Neural crest cell (in vitro differentiated cells): ENCODE measurements around the gene PLAC1. TPM values are rescaled to one million over a fixed set of nuclear protein-coding genes. Genes with fewer than 3 reads are reported as not detected.

Experiments
- DNase-seq: peaks from one replicate; pipeline ENCODE4 v3.0.0; 2021; ENCODE audit warnings: low read depth, mixed read lengths, low spot score
- H3K27ac Mint-ChIP-seq: one replicate; pipeline ENCODE4 v1.8.0; 2021; ENCODE audit warnings: mild to moderate bottlenecking, mixed read lengths; ENCODE audit not compliant: unreplicated experiment
- H3K27me3 Mint-ChIP-seq: 2 replicates; pipeline ENCODE4 v1.8.0; 2021; ENCODE audit warnings: low read depth, mild to moderate bottlenecking, mixed read lengths
- H3K36me3 Mint-ChIP-seq: 2 replicates; pipeline ENCODE4 v1.8.0; 2021; ENCODE audit warnings: low read depth, mild to moderate bottlenecking, mixed read lengths
- H3K4me1 Mint-ChIP-seq: 2 replicates; pipeline ENCODE4 v1.8.0; 2021; ENCODE audit warnings: mixed read lengths
- H3K4me3 Mint-ChIP-seq: one replicate; pipeline ENCODE4 v1.8.0; 2021; ENCODE audit warnings: mild to moderate bottlenecking, mixed read lengths
- H3K9me3 Mint-ChIP-seq: 2 replicates; pipeline ENCODE4 v1.8.0; 2021; ENCODE audit warnings: mixed read lengths
- total RNA-seq: library from RNA; stranded (reverse); gene quantifications from 2 replicates; pipeline ENCODE4 v1.2.1, GENCODE V29; 2021
- TF ChIP-seq, protein P1 (sequence below): fragments of 200-600 bp; sonication (generic); conservative IDR thresholded peaks from 2 replicates; pipeline ENCODE4 v1.5.0; 2021; ENCODE audit warnings: antibody characterized with exemption, mild to moderate bottlenecking

Gene PLAC1
- total RNA-seq, 1 donor from 2014 or later: not detected

DNA sequence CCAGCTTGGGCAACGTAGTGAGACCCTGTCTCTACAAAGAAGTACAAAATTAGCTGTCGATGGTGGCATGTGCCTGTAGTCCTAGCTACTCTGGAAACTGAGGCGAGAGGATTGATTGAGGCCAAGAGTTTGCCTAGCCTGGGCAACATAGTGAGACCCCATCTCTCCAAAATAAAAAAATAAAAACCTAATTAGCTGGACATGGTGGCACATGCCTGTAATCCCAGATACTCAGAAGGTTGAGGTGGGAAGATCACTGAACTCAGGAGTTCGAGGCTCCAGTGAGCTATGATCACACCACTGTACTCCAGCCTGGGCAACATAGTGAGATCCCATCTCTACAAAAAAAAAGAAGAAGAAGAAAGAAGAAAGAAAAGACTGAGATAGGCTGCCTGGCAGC lies 17.4 kb downstream of the PLAC1 start:
- DNase-seq: no peak
- Mint-ChIP-seq H3K27me3 (no peaks in the 10 kb centered on the region), H3K27ac (no peak overlapping the region), H3K4me3 (no peak overlapping the region), H3K4me1 (no peaks in the 10 kb centered on the region), H3K36me3 (no peaks in the 10 kb centered on the region), H3K9me3 (peaks cover 10% of the 10 kb centered on the region)
- TF ChIP-seq, protein P1, sequence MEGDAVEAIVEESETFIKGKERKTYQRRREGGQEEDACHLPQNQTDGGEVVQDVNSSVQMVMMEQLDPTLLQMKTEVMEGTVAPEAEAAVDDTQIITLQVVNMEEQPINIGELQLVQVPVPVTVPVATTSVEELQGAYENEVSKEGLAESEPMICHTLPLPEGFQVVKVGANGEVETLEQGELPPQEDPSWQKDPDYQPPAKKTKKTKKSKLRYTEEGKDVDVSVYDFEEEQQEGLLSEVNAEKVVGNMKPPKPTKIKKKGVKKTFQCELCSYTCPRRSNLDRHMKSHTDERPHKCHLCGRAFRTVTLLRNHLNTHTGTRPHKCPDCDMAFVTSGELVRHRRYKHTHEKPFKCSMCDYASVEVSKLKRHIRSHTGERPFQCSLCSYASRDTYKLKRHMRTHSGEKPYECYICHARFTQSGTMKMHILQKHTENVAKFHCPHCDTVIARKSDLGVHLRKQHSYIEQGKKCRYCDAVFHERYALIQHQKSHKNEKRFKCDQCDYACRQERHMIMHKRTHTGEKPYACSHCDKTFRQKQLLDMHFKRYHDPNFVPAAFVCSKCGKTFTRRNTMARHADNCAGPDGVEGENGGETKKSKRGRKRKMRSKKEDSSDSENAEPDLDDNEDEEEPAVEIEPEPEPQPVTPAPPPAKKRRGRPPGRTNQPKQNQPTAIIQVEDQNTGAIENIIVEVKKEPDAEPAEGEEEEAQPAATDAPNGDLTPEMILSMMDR: no peak

DNA sequence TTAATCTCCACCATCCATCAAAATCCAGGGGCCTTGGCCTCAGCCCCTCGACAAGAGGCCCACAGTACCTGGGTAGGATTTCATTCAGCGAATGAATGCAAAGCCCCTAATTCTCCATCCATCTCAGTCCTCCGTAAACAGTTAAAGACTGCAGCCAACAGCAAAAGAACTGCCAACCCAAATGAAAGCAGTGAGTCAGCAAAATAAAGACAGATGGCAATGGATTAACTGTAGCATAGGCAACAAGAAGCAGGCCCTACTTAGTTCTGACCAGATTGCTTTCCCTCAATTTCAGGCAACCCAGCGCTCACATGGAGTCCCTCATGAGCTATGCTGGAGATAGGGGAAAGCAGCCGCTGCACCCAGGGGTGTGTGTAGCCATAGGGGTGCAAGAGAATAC lies 21.4 kb downstream of the PLAC1 start:
- Mint-ChIP-seq H3K27me3 (no peaks in the 10 kb centered on the region), H3K4me1 (no peaks in the 10 kb centered on the region), H3K36me3 (no peaks in the 10 kb centered on the region), H3K4me3 (no peak overlapping the region), H3K9me3 (peaks cover 7% of the 10 kb centered on the region), H3K27ac (no peak overlapping the region)
- TF ChIP-seq, protein P1: no peak
- DNase-seq: no peak

DNA sequence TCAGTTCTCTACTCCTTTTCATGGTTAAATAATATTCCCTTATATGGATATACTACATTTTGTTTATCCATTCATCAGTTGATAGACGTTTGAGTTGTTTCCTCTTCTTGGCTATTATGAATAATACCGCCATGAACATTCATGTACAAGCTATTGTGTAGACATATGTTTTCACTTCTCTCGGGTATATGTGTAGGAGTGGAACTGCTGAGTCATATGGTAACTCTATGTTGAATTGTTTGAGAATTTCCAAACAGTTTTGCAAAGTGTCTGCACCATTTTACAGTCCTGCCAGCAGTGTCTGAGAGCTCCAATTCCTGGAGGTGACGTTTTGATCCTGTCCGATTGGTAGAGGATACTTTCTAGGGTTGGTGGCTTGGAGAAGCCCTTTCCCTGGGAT lies 23.6 kb downstream of the PLAC1 start:
- no peaks in the 10 kb centered on the region for H3K27me3 Mint-ChIP-seq
- TF ChIP-seq, protein P1: no peak
- peaks cover 13% of the 10 kb centered on the region for H3K9me3 Mint-ChIP-seq
- H3K4me3 Mint-ChIP-seq: no peak overlapping the region
- no peak overlapping the region for H3K27ac Mint-ChIP-seq
- no peak for DNase-seq
- H3K36me3 Mint-ChIP-seq: no peaks in the 10 kb centered on the region
- no peaks in the 10 kb centered on the region for H3K4me1 Mint-ChIP-seq

DNA sequence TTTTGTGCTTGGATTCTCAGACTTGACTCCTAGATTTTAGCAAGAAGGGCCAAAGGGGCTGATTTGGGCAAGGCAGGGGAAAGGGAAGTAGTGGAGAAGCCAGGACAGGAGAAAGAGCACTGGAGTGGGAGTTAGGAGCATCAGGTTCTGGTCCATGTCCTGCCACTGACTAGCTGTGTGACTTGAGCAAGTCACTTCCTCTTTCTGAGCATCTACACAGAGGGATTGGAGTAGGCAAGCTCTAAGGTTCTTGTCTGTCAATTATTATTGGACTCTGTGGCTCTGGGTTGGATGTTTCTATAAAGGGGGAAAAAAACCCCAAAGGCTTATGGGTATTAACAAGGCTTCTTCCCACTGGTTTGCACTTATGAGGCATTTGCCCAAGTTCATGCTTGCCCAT lies 24.4 kb downstream of the PLAC1 start:
- Mint-ChIP-seq H3K9me3 (peaks cover 13% of the 10 kb centered on the region), H3K4me3 (no peak overlapping the region), H3K4me1 (no peaks in the 10 kb centered on the region), H3K27ac (no peak overlapping the region), H3K36me3 (no peaks in the 10 kb centered on the region), H3K27me3 (no peaks in the 10 kb centered on the region)
- DNase-seq: no peak
- TF ChIP-seq, protein P1: no peak

DNA sequence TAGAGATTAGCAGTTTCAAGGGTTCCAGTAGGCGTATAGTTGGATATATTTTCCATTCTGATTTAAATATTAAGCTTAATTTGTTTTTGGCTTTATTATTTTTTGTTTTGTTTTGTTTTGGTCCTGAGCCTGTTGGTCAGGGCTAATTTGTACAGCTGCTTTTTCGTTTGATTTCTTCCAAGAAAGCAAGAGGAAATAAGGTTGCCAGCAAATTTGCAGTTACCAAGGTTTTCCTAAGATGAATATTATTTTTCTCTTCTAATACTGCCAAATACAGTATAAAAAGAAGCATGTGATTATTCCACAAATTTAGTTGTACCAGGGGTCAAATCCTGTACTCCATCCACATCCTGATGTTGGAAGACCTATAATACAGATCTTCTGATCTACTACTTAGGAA lies 24.9 kb downstream of the PLAC1 start:
- Mint-ChIP-seq H3K4me3 (no peak overlapping the region), H3K27ac (no peak overlapping the region), H3K36me3 (no peaks in the 10 kb centered on the region), H3K27me3 (no peaks in the 10 kb centered on the region), H3K4me1 (no peaks in the 10 kb centered on the region), H3K9me3 (peaks cover 13% of the 10 kb centered on the region)
- TF ChIP-seq, protein P1: no peak
- no peak for DNase-seq

DNA sequence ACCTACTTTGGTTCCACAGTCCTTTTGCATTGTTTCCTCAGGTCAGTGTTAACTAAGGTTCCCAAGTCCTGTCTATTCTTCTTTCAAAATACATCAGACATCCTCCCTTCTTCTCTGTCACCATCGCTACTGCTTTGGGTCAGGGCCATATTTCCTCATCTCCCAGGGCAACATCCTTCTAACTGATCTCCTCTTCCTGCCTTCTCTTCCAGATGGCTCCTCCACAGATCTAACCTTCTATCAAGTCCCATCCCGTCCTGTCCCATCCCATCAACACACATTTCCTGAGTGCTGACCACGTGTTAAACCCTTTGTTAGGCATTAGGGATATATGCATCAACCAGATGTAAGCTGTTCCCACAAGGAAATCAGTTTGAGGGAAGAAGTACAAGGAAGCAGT lies 25.9 kb downstream of the PLAC1 start:
- H3K27me3 Mint-ChIP-seq: no peaks in the 10 kb centered on the region
- no peak for DNase-seq
- peaks cover 15% of the 10 kb centered on the region for H3K9me3 Mint-ChIP-seq
- no peak overlapping the region for H3K4me3 Mint-ChIP-seq
- no peaks in the 10 kb centered on the region for H3K36me3 Mint-ChIP-seq
- no peaks in the 10 kb centered on the region for H3K4me1 Mint-ChIP-seq
- TF ChIP-seq, protein P1: no peak
- H3K27ac Mint-ChIP-seq: no peak overlapping the region
